Measurements from ENCODE around the gene CCDC92.

- TF ChIP-seq POLR2A (IDR thresholded peaks at IDR 0.05) (no peak), CTCF (IDR thresholded peaks at IDR 0.05) (no peak)
Observed at GRCh38 chr12:123997908-123998307, 25.3 kb upstream of the CCDC92 start.
